SU-DHL-6 (cell line): ENCODE results near the gene RPL41.
A peak's percentile ranks its signal among the peaks of the same experiment; 100 is the strongest.

Experiments
- H2AFZ ChIP-seq: fragments of 200-600 bp; sonication (generic); 2 replicates; pipeline ENCODE4 v1.6.1; 2014; ENCODE audit warnings: low read depth, mild to moderate bottlenecking, moderate library complexity, mixed read lengths, antibody characterized with exemption, low read length; ENCODE audit not compliant: severe bottlenecking
- H3F3A ChIP-seq: fragments of 200-600 bp; shearing (Covaris generic); 2 replicates; pipeline ENCODE4 v1.6.0; 2016; ENCODE audit warnings: antibody characterized with exemption, mild to moderate bottlenecking; ENCODE audit not compliant: insufficient read depth
- H3K27ac ChIP-seq: fragments of 200-600 bp; sonication (generic); 2 replicates; pipeline ENCODE4 v1.5.1; 2016; ENCODE audit warnings: low read depth, mild to moderate bottlenecking, low read length, moderate library complexity, mixed read lengths
- H3K27me3 ChIP-seq: fragments of 200-600 bp; sonication (generic), shearing (Covaris generic); 2 replicates; pipeline ENCODE4 v1.6.0; 2014; ENCODE audit warnings: mild to moderate bottlenecking, low read length
- H3K36me3 ChIP-seq: fragments of 200-600 bp; sonication (generic); 2 replicates; pipeline ENCODE4 v1.6.1; 2014; ENCODE audit warnings: mild to moderate bottlenecking, low read length, mixed read lengths
- H3K4me2 ChIP-seq: fragments of 300-600, 200-600 bp; shearing (Covaris generic), sonication (generic); 2 replicates; pipeline ENCODE4 v1.6.0; 2014; ENCODE audit warnings: low read length, low read depth, mild to moderate bottlenecking; ENCODE audit not compliant: poor library complexity, severe bottlenecking
- H3K4me3 ChIP-seq: fragments of 200-600 bp; sonication (generic); 2 replicates; pipeline ENCODE4 v1.5.1; 2014; ENCODE audit warnings: antibody characterized with exemption, low read length, mild to moderate bottlenecking, mixed read lengths; ENCODE audit not compliant: insufficient read depth, poor library complexity, severe bottlenecking
- H3K79me2 ChIP-seq: fragments of 200-600 bp; sonication (generic); 2 replicates; pipeline ENCODE4 v1.6.1; 2014; ENCODE audit warnings: mild to moderate bottlenecking, low read length, moderate library complexity; ENCODE audit not compliant: insufficient read depth
- H3K9ac ChIP-seq: fragments of 200-600 bp; sonication (generic); 2 replicates; pipeline ENCODE4 v1.7.0; 2014; ENCODE audit warnings: mild to moderate bottlenecking, low read length
- H3K9me2 ChIP-seq: fragments of 200-600 bp; sonication (generic); replicated peaks from 2 replicates; pipeline ENCODE4 v1.6.1; 2014; ENCODE audit warnings: low read length; ENCODE audit not compliant: insufficient read depth
- H3K9me3 ChIP-seq: fragments of 200-600 bp; sonication (generic); 2 replicates; pipeline ENCODE4 v1.6.1; 2014; ENCODE audit warnings: low read length, mixed read lengths; ENCODE audit not compliant: insufficient read depth
- H4K20me1 ChIP-seq: fragments of 200-600 bp; sonication (generic); 2 replicates; pipeline ENCODE4 v1.6.1; 2014; ENCODE audit warnings: low read depth, mild to moderate bottlenecking, antibody characterized with exemption, low read length, moderate library complexity, mixed read lengths
- CTCF ChIP-seq: fragments of 200-600 bp; sonication (generic); IDR thresholded peaks from one replicate; pipeline ENCODE4 v1.5.1; 2017; ENCODE audit warnings: antibody characterized with exemption, mild to moderate bottlenecking, low read length, moderate library complexity; ENCODE audit not compliant: insufficient read depth, poor library complexity, severe bottlenecking
- EZH2phosphoT487 ChIP-seq: fragments of 200-600 bp; sonication (generic), shearing (Covaris generic); conservative IDR thresholded peaks from 2 replicates; pipeline ENCODE4 v1.6.1; 2018; ENCODE audit warnings: mild to moderate bottlenecking, antibody characterized with exemption, low read length, moderate library complexity, mixed read lengths

RPL41 gene

GRCh38 chr12:56099787-56100186 lies 16.6 kb upstream of the RPL41 start:
- H3K9me3 ChIP-seq = no peaks in the 10 kb centered on the region
- H3K9ac ChIP-seq = no peak overlapping the region
- no peaks in the 10 kb centered on the region for H3K9me2 ChIP-seq
- peaks cover 5% of the 10 kb centered on the region for H3K79me2 ChIP-seq
- H3K27ac ChIP-seq = no peak overlapping the region
- H2AFZ ChIP-seq = no peak overlapping the region
- no peak overlapping the region for H3K4me2 ChIP-seq
- no peaks in the 10 kb centered on the region for H3K36me3 ChIP-seq
- H3K27me3 ChIP-seq = no peaks in the 10 kb centered on the region
- H4K20me1 ChIP-seq = no peaks in the 10 kb centered on the region
- peaks cover 10% of the 10 kb centered on the region; the same call in 1 of the 2 replicates for H3F3A ChIP-seq
- H3K4me3 ChIP-seq = no peak overlapping the region
- TF ChIP-seq EZH2phosphoT487 = no peak
- no peak for TF ChIP-seq CTCF

- Histone ChIP-seq H3K4me2 (no peak overlapping the region), H4K20me1 (no peaks in the 10 kb centered on the region), H3K27me3 (no peaks in the 10 kb centered on the region), H3K9me2 (no peaks in the 10 kb centered on the region), H3K36me3 (no peaks in the 10 kb centered on the region), H3F3A (peaks cover 10% of the 10 kb centered on the region; the same call in 1 of the 2 replicates), H3K4me3 (no peak overlapping the region), H3K9me3 (no peaks in the 10 kb centered on the region), H3K79me2 (peaks cover 17% of the 10 kb centered on the region), H2AFZ (no peak overlapping the region), H3K27ac (no peak overlapping the region), H3K9ac (no peak overlapping the region)
- TF ChIP-seq EZH2phosphoT487 = no peak
- TF ChIP-seq CTCF = no peak
Observed at GRCh38 chr12:56101045-56101444, 15.4 kb upstream of the RPL41 start.

GRCh38 chr12:56102683-56103065 lies 13.8 kb upstream of the RPL41 start:
- Histone ChIP-seq H3K79me2 (peaks cover 33% of the 10 kb centered on the region), H3K27me3 (no peaks in the 10 kb centered on the region), H3K9me2 (no peaks in the 10 kb centered on the region), H2AFZ (no peak overlapping the region), H3K4me3 (no peak overlapping the region), H3K4me2 (peak overlapping the region; percentile 84), H4K20me1 (peaks cover 9% of the 10 kb centered on the region; the same call in 1 of the 2 replicates), H3K27ac (no peak overlapping the region), H3F3A (peaks cover 18% of the 10 kb centered on the region), H3K9me3 (no peaks in the 10 kb centered on the region), H3K36me3 (peaks cover 12% of the 10 kb centered on the region), H3K9ac (0 out of 2 replicates have a peak overlapping the region, but pooled peaks have one; percentile 100)
- TF ChIP-seq EZH2phosphoT487 (no peak), CTCF (no peak)
